ENCODE measurements around the gene MAP3K19. TPM values are rescaled to one million over a fixed set of nuclear protein-coding genes. Genes with fewer than 3 reads are reported as not detected.

MAP3K19 gene
- total and polyA plus RNA-seq, 7 donors = not detected

- peaks cover 4 to 54% (median 26%) of the 10 kb centered on the region in 4 donors for H3K36me3 ChIP-seq
- no peak overlapping the region for H3K4me3 ChIP-seq
- no peak for TF ChIP-seq POLR2A (IDR thresholded peaks at IDR 0.05)
- no peak for TF ChIP-seq POLR2AphosphoS5 (IDR thresholded peaks at IDR 0.05)
- no peak for TF ChIP-seq EP300 (IDR thresholded peaks at IDR 0.05)
- no peak for TF ChIP-seq CTCF (IDR thresholded peaks at IDR 0.05)
- intact Hi-C loops (cut with DNase I) = no loop called here
- DNase-seq = no peak
- H3K27ac ChIP-seq = no peak overlapping the region
- no peaks in the 10 kb centered on the region for H3K4me1 ChIP-seq
- WGBS, 2 donors = 62 to 85% methylated on average over 5 of the region's 5 CpGs
- no peaks in the 10 kb centered on the region for H3K27me3 ChIP-seq
- H3K9me3 ChIP-seq = no peaks in the 10 kb centered on the region
Measured at GRCh38 chr2:134957477-134957876, 89.8 kb downstream of the MAP3K19 start.

- 75 to 86% methylated on average over 1 of the region's 1 CpG for WGBS, 2 donors
- intact Hi-C loops (cut with DNase I) = no loop called here
- Histone ChIP-seq H3K27ac (no peak overlapping the region), H3K36me3 (peaks cover 4 to 72% (median 26%) of the 10 kb centered on the region in 4 donors), H3K9me3 (no peaks in the 10 kb centered on the region), H3K27me3 (no peaks in the 10 kb centered on the region), H3K4me1 (no peaks in the 10 kb centered on the region), H3K4me3 (no peak overlapping the region)
- TF ChIP-seq POLR2A (IDR thresholded peaks at IDR 0.05) = no peak
- no peak for TF ChIP-seq POLR2AphosphoS5 (IDR thresholded peaks at IDR 0.05)
- no peak for TF ChIP-seq EP300 (IDR thresholded peaks at IDR 0.05)
- no peak for TF ChIP-seq CTCF (IDR thresholded peaks at IDR 0.05)
- DNase-seq = no peak
Measured at GRCh38 chr2:134955744-134956143, 91.5 kb downstream of the MAP3K19 start.

GRCh38 chr2:134954065-134954464, 93.2 kb downstream of the MAP3K19 start:
- Histone ChIP-seq H3K36me3 (peaks cover 4 to 88% (median 32%) of the 10 kb centered on the region in 4 donors), H3K4me3 (no peak overlapping the region), H3K27me3 (no peaks in the 10 kb centered on the region), H3K27ac (no peak overlapping the region), H3K4me1 (no peaks in the 10 kb centered on the region), H3K9me3 (no peaks in the 10 kb centered on the region)
- intact Hi-C loops (cut with DNase I) = no loop called here
- no peak for DNase-seq
- no peak for TF ChIP-seq POLR2AphosphoS5 (IDR thresholded peaks at IDR 0.05)
- no peak for TF ChIP-seq CTCF (IDR thresholded peaks at IDR 0.05)
- TF ChIP-seq EP300 (IDR thresholded peaks at IDR 0.05) = no peak
- no peak for TF ChIP-seq POLR2A (IDR thresholded peaks at IDR 0.05)
- 95 to 96% methylated on average over 5 of the region's 5 CpGs for WGBS, 2 donors

GRCh38 chr2:134952608-134953007, 94.6 kb downstream of the MAP3K19 start:
- intact Hi-C loops (cut with DNase I) = no loop called here
- Histone ChIP-seq H3K27me3 (no peaks in the 10 kb centered on the region), H3K4me3 (no peak overlapping the region), H3K27ac (no peak overlapping the region), H3K9me3 (no peaks in the 10 kb centered on the region), H3K4me1 (no peaks in the 10 kb centered on the region), H3K36me3 (peaks cover 4 to 93% (median 39%) of the 10 kb centered on the region in 4 donors)
- no peak for DNase-seq
- WGBS, 2 donors = 95 to 98% methylated on average over 3 of the region's 3 CpGs
- TF ChIP-seq EP300 (IDR thresholded peaks at IDR 0.05) (no peak), POLR2A (IDR thresholded peaks at IDR 0.05) (no peak), CTCF (IDR thresholded peaks at IDR 0.05) (no peak), POLR2AphosphoS5 (IDR thresholded peaks at IDR 0.05) (no peak)

GRCh38 chr2:134950886-134951285, 96.4 kb downstream of the MAP3K19 start:
- Histone ChIP-seq H3K27ac (no peak overlapping the region), H3K4me1 (no peaks in the 10 kb centered on the region), H3K4me3 (no peak overlapping the region), H3K36me3 (peaks cover 0 to 99% (median 40%) of the 10 kb centered on the region in 4 donors), H3K9me3 (no peaks in the 10 kb centered on the region), H3K27me3 (no peaks in the 10 kb centered on the region)
- 73 to 84% methylated on average over 2 of the region's 2 CpGs for WGBS, 2 donors
- DNase-seq = no peak
- TF ChIP-seq POLR2AphosphoS5 (IDR thresholded peaks at IDR 0.05) (no peak), EP300 (IDR thresholded peaks at IDR 0.05) (no peak)
- intact Hi-C loops (cut with DNase I) = no loop called here

Data from sigmoid colon (tissue), 7 donors.